ENCODE results near the gene SCTR. TPM values are rescaled to one million over a fixed set of nuclear protein-coding genes. Genes with fewer than 3 reads are reported as not detected.

Gene SCTR
- total and polyA plus RNA-seq, 2 of the 13 experiments (the other 11 are each of a cell fraction or from before 2014, with no cell fraction given), result not detected

- peak; percentile 50; the same call in 1 of the 2 replicates for TF ChIP-seq ZNF687 (CRISPR knock-in tag; IDR thresholded peaks at IDR 0.05)
- TF ChIP-seq PAF1 (CRISPR knock-in tag; IDR thresholded peaks at IDR 0.05), result no peak
- TF ChIP-seq, protein P1, sequence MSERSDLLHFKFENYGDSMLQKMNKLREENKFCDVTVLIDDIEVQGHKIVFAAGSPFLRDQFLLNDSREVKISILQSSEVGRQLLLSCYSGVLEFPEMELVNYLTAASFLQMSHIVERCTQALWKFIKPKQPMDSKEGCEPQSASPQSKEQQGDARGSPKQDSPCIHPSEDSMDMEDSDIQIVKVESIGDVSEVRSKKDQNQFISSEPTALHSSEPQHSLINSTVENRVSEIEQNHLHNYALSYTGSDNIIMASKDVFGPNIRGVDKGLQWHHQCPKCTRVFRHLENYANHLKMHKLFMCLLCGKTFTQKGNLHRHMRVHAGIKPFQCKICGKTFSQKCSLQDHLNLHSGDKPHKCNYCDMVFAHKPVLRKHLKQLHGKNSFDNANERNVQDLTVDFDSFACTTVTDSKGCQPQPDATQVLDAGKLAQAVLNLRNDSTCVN (CRISPR knock-in tag; IDR thresholded peaks at IDR 0.05; ENCODE audit: borderline replicate concordance), result no peak
- TF ChIP-seq FOXP4 (CRISPR knock-in tag; IDR thresholded peaks at IDR 0.05), result no peak
- TF ChIP-seq ZNF563 (CRISPR knock-in tag; IDR thresholded peaks at IDR 0.05), result no peak
- TF ChIP-seq ZSCAN21 (CRISPR knock-in tag; IDR thresholded peaks at IDR 0.05; ENCODE audit: borderline replicate concordance), result no peak
- no peak for TF ChIP-seq AGO2 (optimal IDR thresholded peaks at IDR 0.05; ENCODE audit: low read depth, low read length)
- TF ChIP-seq ZNF788 (CRISPR knock-in tag; IDR thresholded peaks at IDR 0.05; ENCODE audit: borderline replicate concordance), result no peak
- no peak for TF ChIP-seq ZUFSP (CRISPR knock-in tag; IDR thresholded peaks at IDR 0.05; ENCODE audit: borderline replicate concordance)
- peak; percentile 11; the same call in 1 of the 2 replicates for TF ChIP-seq STAG1 (CRISPR knock-in tag; IDR thresholded peaks at IDR 0.05)
- no peak for TF ChIP-seq ZNF224 (CRISPR knock-in tag; IDR thresholded peaks at IDR 0.05)
- no peak for TF ChIP-seq FOXK1 (CRISPR knock-in tag; IDR thresholded peaks at IDR 0.05; ENCODE audit: borderline replicate concordance, low read depth)
- no peak for TF ChIP-seq ZNF629 (CRISPR knock-in tag; conservative IDR thresholded peaks at IDR 0.05)
- no peak for TF ChIP-seq MTA3 (CRISPR knock-in tag; IDR thresholded peaks at IDR 0.05)
- no peak for TF ChIP-seq ZFYVE20 (CRISPR knock-in tag; IDR thresholded peaks at IDR 0.05; ENCODE audit: borderline replicate concordance, low read depth)
- TF ChIP-seq TOE1 (CRISPR knock-in tag; IDR thresholded peaks at IDR 0.05), result no peak
- TF ChIP-seq ZNF281 (CRISPR knock-in tag; IDR thresholded peaks at IDR 0.05; ENCODE audit: borderline replicate concordance), result no peak
- TF ChIP-seq JARID2 (CRISPR knock-in tag; IDR thresholded peaks at IDR 0.05; ENCODE audit: insufficient replicate concordance), result no peak
Measured at GRCh38 chr2:119480718-119481142, 43.6 kb downstream of the SCTR start (continued).
